Loucy (cell line): ENCODE measurements around the gene PPM1F.

ENCODE experiments used
- EZH2phosphoT487 ChIP-seq: fragments of 200-600 bp; IDR thresholded peaks from 2 replicates; pipeline ENCODE4 v1.6.1; 2018; ENCODE audit warnings: antibody characterized with exemption, mild to moderate bottlenecking, moderate library complexity, borderline replicate concordance
- TF ChIP-seq, protein P1 (sequence below): fragments of 200-600 bp; sonication (generic); conservative IDR thresholded peaks from 2 replicates; pipeline ENCODE4 v1.5.1; 2014; ENCODE audit warnings: mild to moderate bottlenecking, antibody characterized with exemption, low read length

DNA sequence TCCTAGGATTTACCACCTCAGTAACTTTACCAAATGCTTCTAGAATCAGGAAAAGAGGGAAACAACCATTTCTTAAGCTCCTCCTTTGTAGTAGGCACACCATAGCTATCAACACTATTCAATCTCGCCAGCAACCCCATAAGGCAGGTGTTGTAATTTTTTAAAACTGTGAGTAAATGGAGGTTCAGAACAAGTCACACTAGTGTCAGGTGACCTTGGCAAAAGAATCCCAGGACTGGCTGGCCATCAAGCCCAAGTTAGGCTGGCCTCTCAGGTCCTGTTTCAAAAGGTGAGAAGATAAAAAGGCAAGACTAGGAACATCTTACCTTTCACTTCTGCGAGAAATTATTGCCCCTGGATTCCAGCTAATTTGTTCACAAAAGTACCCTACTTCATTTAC is 29.2 kb upstream of the PPM1F start:
- TF ChIP-seq EZH2phosphoT487, result no peak
- TF ChIP-seq, protein P1, sequence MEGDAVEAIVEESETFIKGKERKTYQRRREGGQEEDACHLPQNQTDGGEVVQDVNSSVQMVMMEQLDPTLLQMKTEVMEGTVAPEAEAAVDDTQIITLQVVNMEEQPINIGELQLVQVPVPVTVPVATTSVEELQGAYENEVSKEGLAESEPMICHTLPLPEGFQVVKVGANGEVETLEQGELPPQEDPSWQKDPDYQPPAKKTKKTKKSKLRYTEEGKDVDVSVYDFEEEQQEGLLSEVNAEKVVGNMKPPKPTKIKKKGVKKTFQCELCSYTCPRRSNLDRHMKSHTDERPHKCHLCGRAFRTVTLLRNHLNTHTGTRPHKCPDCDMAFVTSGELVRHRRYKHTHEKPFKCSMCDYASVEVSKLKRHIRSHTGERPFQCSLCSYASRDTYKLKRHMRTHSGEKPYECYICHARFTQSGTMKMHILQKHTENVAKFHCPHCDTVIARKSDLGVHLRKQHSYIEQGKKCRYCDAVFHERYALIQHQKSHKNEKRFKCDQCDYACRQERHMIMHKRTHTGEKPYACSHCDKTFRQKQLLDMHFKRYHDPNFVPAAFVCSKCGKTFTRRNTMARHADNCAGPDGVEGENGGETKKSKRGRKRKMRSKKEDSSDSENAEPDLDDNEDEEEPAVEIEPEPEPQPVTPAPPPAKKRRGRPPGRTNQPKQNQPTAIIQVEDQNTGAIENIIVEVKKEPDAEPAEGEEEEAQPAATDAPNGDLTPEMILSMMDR, result no peak
